IPS-15b (cell line): ENCODE measurements around the gene NT5M.

ENCODE experiments used
- H3K27me3 ChIP-seq: one replicate; pipeline ENCODE4 v1.6.1; 2013; ENCODE audit warnings: low read length; ENCODE audit not compliant: control insufficient read depth, insufficient read depth
- H3K36me3 ChIP-seq: one replicate; pipeline ENCODE4 v1.6.1; 2013; ENCODE audit warnings: low read length; ENCODE audit not compliant: control insufficient read depth, insufficient read depth
- H3K4me1 ChIP-seq: one replicate; pipeline ENCODE4 v1.6.1; 2013; ENCODE audit warnings: mild to moderate bottlenecking, low read length; ENCODE audit not compliant: control insufficient read depth, insufficient read depth
- H3K4me3 ChIP-seq: one replicate; pipeline ENCODE4 v1.5.1; 2013; ENCODE audit warnings: low read depth, low read length
- H3K9ac ChIP-seq: one replicate; pipeline ENCODE4 v1.6.1; 2013; ENCODE audit warnings: low read depth, mild to moderate bottlenecking, low read length
- H3K9me3 ChIP-seq: one replicate; pipeline ENCODE4 v1.6.1; 2013; ENCODE audit warnings: mild to moderate bottlenecking, low read length; ENCODE audit not compliant: control insufficient read depth, insufficient read depth

NT5M gene

GRCh38 chr17:17386094-17386800 is 83.1 kb downstream of the NT5M start:
- Histone ChIP-seq H3K4me1 (no peaks in the 10 kb centered on the region), H3K36me3 (no peaks in the 10 kb centered on the region), H3K9me3 (no peaks in the 10 kb centered on the region), H3K4me3 (no peak overlapping the region), H3K27me3 (no peaks in the 10 kb centered on the region), H3K9ac (no peak overlapping the region)

GRCh38 chr17:17387017-17387497 is 83.9 kb downstream of the NT5M start:
- Histone ChIP-seq H3K27me3 (no peaks in the 10 kb centered on the region), H3K9ac (no peak overlapping the region), H3K9me3 (no peaks in the 10 kb centered on the region), H3K4me3 (no peak overlapping the region), H3K36me3 (no peaks in the 10 kb centered on the region), H3K4me1 (no peaks in the 10 kb centered on the region)

- Histone ChIP-seq H3K36me3 (no peaks in the 10 kb centered on the region), H3K27me3 (no peaks in the 10 kb centered on the region), H3K4me1 (no peaks in the 10 kb centered on the region), H3K4me3 (no peak overlapping the region), H3K9ac (no peak overlapping the region), H3K9me3 (no peaks in the 10 kb centered on the region)
Observed at GRCh38 chr17:17387498-17388362, 84.6 kb downstream of the NT5M start.

- Histone ChIP-seq H3K27me3 (no peaks in the 10 kb centered on the region), H3K36me3 (no peaks in the 10 kb centered on the region), H3K4me3 (no peak overlapping the region), H3K9ac (no peak overlapping the region), H3K4me1 (no peaks in the 10 kb centered on the region), H3K9me3 (no peaks in the 10 kb centered on the region)
Observed at GRCh38 chr17:17388657-17389496, 85.7 kb downstream of the NT5M start.

- Histone ChIP-seq H3K27me3 (no peaks in the 10 kb centered on the region), H3K36me3 (no peaks in the 10 kb centered on the region), H3K9ac (no peak overlapping the region), H3K9me3 (no peaks in the 10 kb centered on the region), H3K4me3 (no peak overlapping the region), H3K4me1 (no peaks in the 10 kb centered on the region)
Observed at GRCh38 chr17:17391668-17392370, 88.6 kb downstream of the NT5M start.

- Histone ChIP-seq H3K9me3 (no peaks in the 10 kb centered on the region), H3K27me3 (no peaks in the 10 kb centered on the region), H3K9ac (no peak overlapping the region), H3K36me3 (no peaks in the 10 kb centered on the region), H3K4me3 (no peak overlapping the region), H3K4me1 (no peaks in the 10 kb centered on the region)
Observed at GRCh38 chr17:17393976-17394375, 90.8 kb downstream of the NT5M start.

GRCh38 chr17:17394494-17394893 is 91.3 kb downstream of the NT5M start:
- no peaks in the 10 kb centered on the region for H3K27me3 ChIP-seq
- no peak overlapping the region for H3K9ac ChIP-seq
- H3K9me3 ChIP-seq = no peaks in the 10 kb centered on the region
- no peaks in the 10 kb centered on the region for H3K36me3 ChIP-seq
- H3K4me1 ChIP-seq = no peaks in the 10 kb centered on the region
- no peak overlapping the region for H3K4me3 ChIP-seq

GRCh38 chr17:17395246-17395802 is 92.2 kb downstream of the NT5M start:
- Histone ChIP-seq H3K9ac (no peak overlapping the region), H3K4me1 (no peaks in the 10 kb centered on the region), H3K9me3 (no peaks in the 10 kb centered on the region), H3K36me3 (no peaks in the 10 kb centered on the region), H3K27me3 (no peaks in the 10 kb centered on the region), H3K4me3 (no peak overlapping the region)

GRCh38 chr17:17395885-17396284 is 92.7 kb downstream of the NT5M start:
- Histone ChIP-seq H3K4me1 (no peaks in the 10 kb centered on the region), H3K27me3 (no peaks in the 10 kb centered on the region), H3K36me3 (no peaks in the 10 kb centered on the region), H3K9ac (no peak overlapping the region), H3K4me3 (no peak overlapping the region), H3K9me3 (no peaks in the 10 kb centered on the region)
